Ascending aorta (tissue), 2 donors: ENCODE results near the gene ATP1A2. TPM values are rescaled to one million over a fixed set of nuclear protein-coding genes. Genes with fewer than 3 reads are reported as not detected.

ENCODE experiments used
- DNase-seq, 2 donors: peaks; one replicate each; pipeline ENCODE4 v3.0.0-alpha.2; 2019; ENCODE audit warnings: low spot score in 2 of 2
- H3K27ac ChIP-seq, 2 donors: fragments of 200-600 bp; sonication (generic); one replicate each; pipeline ENCODE4 v1.5.1; 2016 to 2017; ENCODE audit warnings: mild to moderate bottlenecking in 1 of 2
- H3K27me3 ChIP-seq: fragments of 200-600 bp; sonication (generic); one replicate; pipeline ENCODE4 v1.5.1; 2017
- H3K36me3 ChIP-seq, 2 donors: fragments of 200-600 bp; sonication (generic); one replicate each; pipeline ENCODE4 v1.5.1; 2016
- H3K4me1 ChIP-seq, 2 donors: fragments of 200-600 bp; sonication (generic); one replicate each; pipeline ENCODE4 v1.5.1; 2016 to 2017; ENCODE audit warnings: mild to moderate bottlenecking in 1 of 2
- H3K4me3 ChIP-seq, 2 donors: fragments of 200-600 bp; sonication (generic); one replicate each; pipeline ENCODE4 v1.5.1; 2016 to 2017; ENCODE audit warnings: mild to moderate bottlenecking in 1 of 2
- H3K9me3 ChIP-seq, 2 donors: fragments of 200-600 bp; sonication (generic); one replicate each; pipeline ENCODE4 v1.5.1; 2016
- CTCF ChIP-seq, 3 experiments: fragments of 200-600 bp in 2 of 3; fragments of 450-650 bp in 1 of 3; sonication (generic) in 2 of 3; IDR thresholded peaks; one replicate each; pipeline ENCODE4 v1.5.1; 2016 to 2019; ENCODE audit warnings: antibody characterized with exemption in 3 of 3, mild to moderate bottlenecking in 1 of 3, moderate library complexity in 1 of 3
- intact Hi-C: fragments of 100-400 bp; cut with DNase I; formaldehyde crosslinking; loops from one replicate; pipeline ENCODE4 v1.15.1; 2023
- total RNA-seq: library from RNA; depleted of rRNA; stranded (reverse); fragments of >200 nt; gene quantifications from one replicate; pipeline ENCODE4 v1.1.0, GENCODE V29; 2016

The ATP1A2 gene
- total RNA-seq, 1 donor from 2014 or later = 316 TPM

GRCh38 chr1:160134791-160135572 lies 19.4 kb downstream of the ATP1A2 start:
- Histone ChIP-seq H3K4me3 (no peak overlapping the region), H3K36me3 (peaks cover 26 to 52% of the 10 kb centered on the region in 2 donors), H3K9me3 (no peaks in the 10 kb centered on the region), H3K4me1 (peaks cover 10 to 21% of the 10 kb centered on the region in 2 donors), H3K27ac (peak overlapping the region in 1 of 2 donors; percentile 36), H3K27me3 (no peaks in the 10 kb centered on the region)
- TF ChIP-seq CTCF (IDR thresholded peaks at IDR 0.05) = no peak
- intact Hi-C loops = no loop called here
- no peak for DNase-seq

GRCh38 chr1:160136121-160136925 lies 20.8 kb downstream of the ATP1A2 start:
- Histone ChIP-seq H3K4me3 (no peak overlapping the region), H3K27me3 (no peaks in the 10 kb centered on the region), H3K4me1 (peaks cover 8 to 12% of the 10 kb centered on the region in 2 donors), H3K36me3 (peaks cover 19 to 44% of the 10 kb centered on the region in 2 donors), H3K27ac (peak overlapping the region; percentile 22 to 71), H3K9me3 (no peaks in the 10 kb centered on the region)
- TF ChIP-seq CTCF (IDR thresholded peaks at IDR 0.05) = no peak
- intact Hi-C loops = no loop called here
- DNase-seq = no peak

- H3K27me3 ChIP-seq = no peaks in the 10 kb centered on the region
- no peak for DNase-seq
- no peak for TF ChIP-seq CTCF (IDR thresholded peaks at IDR 0.05)
- no peaks in the 10 kb centered on the region for H3K9me3 ChIP-seq
- peaks cover 6% of the 10 kb centered on the region in 2 donors for H3K4me1 ChIP-seq
- peaks cover 23 to 49% of the 10 kb centered on the region in 2 donors for H3K36me3 ChIP-seq
- intact Hi-C loops = no loop called here
- H3K4me3 ChIP-seq = no peak overlapping the region
- peak overlapping the region; percentile 22 to 71 for H3K27ac ChIP-seq
These were observed 21.3 kb downstream of the ATP1A2 start for GRCh38 chr1:160136926-160137200.

GRCh38 chr1:160137216-160137862 lies 21.8 kb downstream of the ATP1A2 start:
- Histone ChIP-seq H3K27ac (peak overlapping the region; percentile 22 to 71), H3K9me3 (no peaks in the 10 kb centered on the region), H3K36me3 (peaks cover 23 to 54% of the 10 kb centered on the region in 2 donors), H3K4me3 (no peak overlapping the region), H3K4me1 (peaks cover 4 to 5% of the 10 kb centered on the region in 2 donors), H3K27me3 (no peaks in the 10 kb centered on the region)
- no peak for TF ChIP-seq CTCF (IDR thresholded peaks at IDR 0.05)
- no peak for DNase-seq
- intact Hi-C loops = no loop called here

- no peak overlapping the region for H3K4me3 ChIP-seq
- H3K27me3 ChIP-seq = no peaks in the 10 kb centered on the region
- intact Hi-C loops = no loop called here
- no peak for TF ChIP-seq CTCF (IDR thresholded peaks at IDR 0.05)
- H3K36me3 ChIP-seq = peaks cover 19 to 50% of the 10 kb centered on the region in 2 donors
- no peak for DNase-seq
- H3K4me1 ChIP-seq = no peaks in the 10 kb centered on the region
- no peak overlapping the region for H3K27ac ChIP-seq
- H3K9me3 ChIP-seq = no peaks in the 10 kb centered on the region
These were observed 24.3 kb downstream of the ATP1A2 start for GRCh38 chr1:160139840-160140239.
